Kidney epithelial cell (primary cell): ENCODE data around the gene DMRT1. TPM values are rescaled to one million over a fixed set of nuclear protein-coding genes. Genes with fewer than 3 reads are reported as not detected.
A peak's percentile ranks its signal among the peaks of the same experiment; 100 is the strongest.

Source experiments
- DNase-seq: peaks from one replicate; pipeline ENCODE4 v3.0.0-alpha.2; 2010; ENCODE audit warnings: low read depth
- H3K27me3 ChIP-seq: 2 replicates; pipeline ENCODE4 v1.6.0; 2011; ENCODE audit warnings: low read length; ENCODE audit not compliant: control insufficient read depth, insufficient read depth
- H3K36me3 ChIP-seq: 2 replicates; pipeline ENCODE4 v1.5.1; 2011; ENCODE audit warnings: low read length; ENCODE audit not compliant: control insufficient read depth, insufficient read depth
- H3K4me3 ChIP-seq: 2 replicates; pipeline ENCODE4 v1.5.1; 2011; ENCODE audit warnings: low read depth, mild to moderate bottlenecking, control low read depth, low read length
- total RNA-seq: library from RNA; depleted of rRNA; stranded (reverse); fragments of >200 nt; gene quantifications from 2 replicates; pipeline ENCODE4 v1.2.3, GENCODE V29; 2015
- TF ChIP-seq, protein P1 (sequence below): IDR thresholded peaks from 2 replicates; pipeline ENCODE4 v1.5.1; 2011; ENCODE audit warnings: mild to moderate bottlenecking, moderate library complexity, low read length, control low read depth, inconsistent platforms; ENCODE audit not compliant: insufficient read depth, poor library complexity, severe bottlenecking

The DMRT1 gene
- total RNA-seq, 1 donor from 2014 or later = 0.08 TPM

DNA sequence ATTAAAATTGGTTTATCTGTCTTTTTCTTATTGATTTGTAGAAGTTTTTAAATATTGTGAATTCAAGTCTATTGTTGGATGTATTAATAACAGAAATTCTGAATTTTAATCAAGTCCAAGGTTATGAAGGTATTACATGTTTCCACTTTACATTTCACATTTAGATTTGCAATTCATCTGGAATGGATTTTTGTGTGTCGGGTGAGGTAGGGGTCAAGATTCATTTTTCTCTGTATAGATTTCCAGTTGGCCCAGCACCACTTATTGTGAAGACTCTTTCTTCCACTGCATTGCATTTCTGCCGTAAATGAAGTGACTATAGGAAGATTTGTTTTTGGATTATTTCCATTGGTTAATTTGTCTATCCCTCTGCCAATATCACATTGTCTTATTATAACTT, 173.1 kb downstream of the DMRT1 start:
- Histone ChIP-seq H3K36me3 (no peaks in the 10 kb centered on the region), H3K4me3 (no peak overlapping the region), H3K27me3 (no peaks in the 10 kb centered on the region)
- DNase-seq = no peak
- TF ChIP-seq, protein P1, sequence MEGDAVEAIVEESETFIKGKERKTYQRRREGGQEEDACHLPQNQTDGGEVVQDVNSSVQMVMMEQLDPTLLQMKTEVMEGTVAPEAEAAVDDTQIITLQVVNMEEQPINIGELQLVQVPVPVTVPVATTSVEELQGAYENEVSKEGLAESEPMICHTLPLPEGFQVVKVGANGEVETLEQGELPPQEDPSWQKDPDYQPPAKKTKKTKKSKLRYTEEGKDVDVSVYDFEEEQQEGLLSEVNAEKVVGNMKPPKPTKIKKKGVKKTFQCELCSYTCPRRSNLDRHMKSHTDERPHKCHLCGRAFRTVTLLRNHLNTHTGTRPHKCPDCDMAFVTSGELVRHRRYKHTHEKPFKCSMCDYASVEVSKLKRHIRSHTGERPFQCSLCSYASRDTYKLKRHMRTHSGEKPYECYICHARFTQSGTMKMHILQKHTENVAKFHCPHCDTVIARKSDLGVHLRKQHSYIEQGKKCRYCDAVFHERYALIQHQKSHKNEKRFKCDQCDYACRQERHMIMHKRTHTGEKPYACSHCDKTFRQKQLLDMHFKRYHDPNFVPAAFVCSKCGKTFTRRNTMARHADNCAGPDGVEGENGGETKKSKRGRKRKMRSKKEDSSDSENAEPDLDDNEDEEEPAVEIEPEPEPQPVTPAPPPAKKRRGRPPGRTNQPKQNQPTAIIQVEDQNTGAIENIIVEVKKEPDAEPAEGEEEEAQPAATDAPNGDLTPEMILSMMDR = no peak

DNA sequence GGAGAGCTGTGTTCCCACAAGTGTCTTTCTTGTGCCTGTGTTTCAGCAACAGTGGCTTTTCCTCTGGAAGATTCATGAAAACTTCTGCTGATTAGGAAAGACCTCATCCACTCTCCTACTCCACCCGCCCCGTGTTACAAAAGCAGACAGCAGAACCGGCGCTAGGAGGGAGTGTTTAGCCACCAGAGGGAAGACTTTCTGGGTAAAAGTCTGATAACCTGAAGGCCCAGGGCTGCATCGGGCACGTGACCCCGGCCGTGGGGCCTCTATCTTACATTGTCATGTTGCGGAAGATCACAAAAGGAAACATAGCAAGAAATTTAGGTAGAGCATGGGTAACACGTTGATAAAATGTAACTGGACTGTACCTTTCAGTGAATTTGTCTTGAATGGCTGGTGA, 176.6 kb downstream of the DMRT1 start:
- TF ChIP-seq, protein P1 = peak; percentile 51
- no peaks in the 10 kb centered on the region for H3K36me3 ChIP-seq
- H3K27me3 ChIP-seq = no peaks in the 10 kb centered on the region
- no peak for DNase-seq
- H3K4me3 ChIP-seq = no peak overlapping the region

Other genes with a start within 250 kb of the DMRT1 start
- 0.25 and 0.34 TPM in 2 replicates for gene DMRT3, start 135.0 kb downstream of the DMRT1 start, total RNA-seq
- 0.17 TPM in 1 of 2 replicates, not detected in the other for gene DMRT2, start 208.7 kb downstream of the DMRT1 start, total RNA-seq